GM18505 (cell line): ENCODE measurements around the gene LAMA1.

ENCODE experiments used
- ATAC-seq: cut with Tn5 transposase; IDR thresholded peaks from one replicate; pipeline ENCODE4 v1.9.1; 2021; ENCODE audit not compliant: unreplicated experiment
- POLR2A ChIP-seq: IDR thresholded peaks from 4 replicates; pipeline ENCODE4 v1.6.1; 2011; ENCODE audit warnings: borderline replicate concordance; ENCODE audit not compliant: insufficient read depth, insufficient read length; ENCODE audit errors: extremely low read depth

The LAMA1 gene

GRCh38 chr18:6928359-6928758 is 189.2 kb downstream of the LAMA1 start:
- no peak for TF ChIP-seq POLR2A
- ATAC-seq, result no peak

GRCh38 chr18:6927153-6927552 is 190.4 kb downstream of the LAMA1 start:
- no peak for ATAC-seq
- no peak for TF ChIP-seq POLR2A

GRCh38 chr18:6923220-6923619 is 194.4 kb downstream of the LAMA1 start:
- no peak for ATAC-seq
- TF ChIP-seq POLR2A, result no peak

GRCh38 chr18:6921571-6921970 is 196.0 kb downstream of the LAMA1 start:
- no peak for TF ChIP-seq POLR2A
- ATAC-seq, result no peak

- ATAC-seq, result peak; percentile 55
These were observed 197.3 kb downstream of the LAMA1 start for GRCh38 chr18:6920099-6920955.

GRCh38 chr18:6917072-6917471 is 200.5 kb downstream of the LAMA1 start:
- ATAC-seq, result no peak
- no peak for TF ChIP-seq POLR2A

More at GRCh38 chr18:6920099-6920955, 197.3 kb downstream of the LAMA1 start:
- no peak for TF ChIP-seq POLR2A

- TF ChIP-seq POLR2A, result no peak
- no peak for ATAC-seq
These were observed 216.2 kb downstream of the LAMA1 start for GRCh38 chr18:6901286-6901926.

GRCh38 chr18:6891788-6892187 is 225.8 kb downstream of the LAMA1 start:
- no peak for TF ChIP-seq POLR2A
- ATAC-seq, result no peak
